Measurements from ENCODE around the gene IBA57.

DNA sequence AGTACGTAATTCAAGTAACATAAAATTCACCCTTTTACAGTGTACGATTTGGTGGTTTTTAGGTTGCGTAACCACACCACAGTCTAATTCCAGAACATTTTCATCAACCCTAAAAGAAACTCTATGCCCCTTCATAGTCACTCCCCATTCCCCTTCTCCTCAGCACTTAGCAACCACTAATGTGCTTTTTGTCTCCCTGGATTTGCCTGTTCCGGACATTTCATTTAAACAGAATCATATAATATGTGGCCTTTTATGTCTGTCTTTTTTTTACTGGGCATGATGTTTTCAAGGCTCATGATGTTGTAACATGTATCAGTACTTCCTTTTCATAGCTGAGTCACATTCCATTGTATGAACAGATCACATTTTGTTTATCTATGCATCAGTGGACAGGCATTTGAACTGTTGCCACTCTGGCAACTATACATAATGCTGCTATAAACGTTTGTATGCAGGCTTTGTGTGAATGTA, 63.0 kb downstream of the IBA57 start:
- TF ChIP-seq, protein P1, sequence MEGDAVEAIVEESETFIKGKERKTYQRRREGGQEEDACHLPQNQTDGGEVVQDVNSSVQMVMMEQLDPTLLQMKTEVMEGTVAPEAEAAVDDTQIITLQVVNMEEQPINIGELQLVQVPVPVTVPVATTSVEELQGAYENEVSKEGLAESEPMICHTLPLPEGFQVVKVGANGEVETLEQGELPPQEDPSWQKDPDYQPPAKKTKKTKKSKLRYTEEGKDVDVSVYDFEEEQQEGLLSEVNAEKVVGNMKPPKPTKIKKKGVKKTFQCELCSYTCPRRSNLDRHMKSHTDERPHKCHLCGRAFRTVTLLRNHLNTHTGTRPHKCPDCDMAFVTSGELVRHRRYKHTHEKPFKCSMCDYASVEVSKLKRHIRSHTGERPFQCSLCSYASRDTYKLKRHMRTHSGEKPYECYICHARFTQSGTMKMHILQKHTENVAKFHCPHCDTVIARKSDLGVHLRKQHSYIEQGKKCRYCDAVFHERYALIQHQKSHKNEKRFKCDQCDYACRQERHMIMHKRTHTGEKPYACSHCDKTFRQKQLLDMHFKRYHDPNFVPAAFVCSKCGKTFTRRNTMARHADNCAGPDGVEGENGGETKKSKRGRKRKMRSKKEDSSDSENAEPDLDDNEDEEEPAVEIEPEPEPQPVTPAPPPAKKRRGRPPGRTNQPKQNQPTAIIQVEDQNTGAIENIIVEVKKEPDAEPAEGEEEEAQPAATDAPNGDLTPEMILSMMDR (IDR thresholded peaks at IDR 0.05), result no peak
- no peak for TF ChIP-seq POLR2A (IDR thresholded peaks at IDR 0.05)
